ENCODE measurements around the gene OR4A16. TPM values are rescaled to one million over a fixed set of nuclear protein-coding genes. Genes with fewer than 3 reads are reported as not detected.

Gene OR4A16
- total RNA-seq, result not detected

DNA sequence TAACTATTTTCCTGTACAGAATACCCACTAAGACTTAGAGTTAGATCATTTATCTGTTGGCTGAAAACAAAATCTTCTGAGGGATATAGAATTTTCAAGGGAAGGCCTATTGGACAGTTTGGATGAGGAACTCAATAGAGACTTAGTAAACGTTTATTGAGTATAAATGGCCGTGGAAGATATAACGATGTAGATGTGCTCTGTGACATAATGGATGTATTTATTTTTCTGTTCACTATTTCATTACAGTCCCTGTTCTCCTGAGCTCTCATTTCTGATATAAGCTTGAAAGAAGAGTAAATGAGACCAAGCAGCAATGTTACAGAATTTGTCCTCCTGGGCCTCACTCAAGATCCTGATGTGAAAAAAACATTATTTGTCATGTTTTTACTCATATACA, at the start of gene OR4A16:
Gene OR4A16 (plus strand): TSS at position 301 of the 400 bp plus-strand sequence. CDS start 0 bp downstream, at position 301.
- H3K9me3 ChIP-seq, result no peaks in the 10 kb centered on the region
- TF ChIP-seq POLR2A (IDR thresholded peaks at IDR 0.05), result no peak
- TF ChIP-seq POLR2AphosphoS5 (IDR thresholded peaks at IDR 0.05), result no peak
- TF ChIP-seq CTCF (IDR thresholded peaks at IDR 0.05), result no peak
- WGBS, result 81% methylated on average over 3 of the region's 3 CpGs
- no peaks in the 10 kb centered on the region for H3K36me3 ChIP-seq
- H3K27ac ChIP-seq, result no peak within 1 kb of the TSS
- H3K4me3 ChIP-seq, result no peak within 1 kb of the TSS
- no peaks in the 10 kb centered on the region for H3K27me3 ChIP-seq (replicated peaks; ENCODE audit: insufficient read depth)
- intact Hi-C loops (cut with DNase I), result no loop called here
- no peak for DNase-seq (ENCODE audit: low spot score)
- H3K4me1 ChIP-seq (replicated peaks), result no peaks in the 10 kb centered on the region

DNA sequence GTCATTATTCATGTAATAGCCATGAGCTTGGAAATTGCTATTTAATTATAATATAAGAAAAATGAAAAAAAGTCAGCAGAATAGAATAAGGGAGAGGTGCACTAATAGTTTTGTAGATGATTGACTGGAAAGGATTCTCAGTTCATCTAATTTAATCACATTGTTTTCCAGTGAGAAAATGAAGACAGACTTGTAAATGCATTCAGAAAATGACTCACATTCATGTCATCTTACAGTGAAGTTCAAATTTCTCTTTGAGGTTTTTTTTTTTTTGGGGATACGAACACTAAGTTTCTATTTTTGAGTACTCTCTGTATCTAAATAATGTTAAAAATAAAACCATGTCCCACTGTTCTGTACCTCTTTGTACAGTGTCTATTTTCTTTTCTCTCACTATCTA, 18.5 kb upstream of the OR4A16 start:
- intact Hi-C loops (cut with DNase I), result no loop called here
- WGBS, result 77% methylated on average over 1 of the region's 1 CpG
- Histone ChIP-seq H3K27me3 (replicated peaks; ENCODE audit: insufficient read depth) (no peaks in the 10 kb centered on the region), H3K9me3 (no peaks in the 10 kb centered on the region), H3K4me3 (no peak overlapping the region), H3K4me1 (replicated peaks) (no peaks in the 10 kb centered on the region), H3K36me3 (no peaks in the 10 kb centered on the region), H3K27ac (no peak overlapping the region)
- no peak for TF ChIP-seq CTCF (IDR thresholded peaks at IDR 0.05)
- no peak for TF ChIP-seq POLR2AphosphoS5 (IDR thresholded peaks at IDR 0.05)
- TF ChIP-seq POLR2A (IDR thresholded peaks at IDR 0.05), result no peak
- no peak for DNase-seq (ENCODE audit: low spot score)

DNA sequence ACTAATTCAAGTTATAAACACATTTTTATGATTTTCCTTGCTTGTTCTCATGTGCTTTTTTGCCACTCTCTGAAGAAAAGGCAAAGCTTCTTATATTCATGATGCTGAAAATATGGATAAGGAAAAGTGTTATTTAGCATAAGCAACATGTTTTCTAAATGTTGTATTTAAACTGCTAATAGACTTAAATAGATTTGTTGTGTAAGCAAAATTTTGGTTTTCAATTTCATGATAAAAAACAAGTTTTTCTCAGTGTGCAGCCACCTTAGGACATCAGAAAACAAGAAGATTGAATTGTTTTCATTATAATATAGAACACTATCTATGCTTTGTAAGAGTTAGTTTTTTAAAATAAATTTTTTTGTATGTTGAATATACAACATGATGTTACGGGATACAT, 2.3 kb downstream of the OR4A16 start:
- no peaks in the 10 kb centered on the region for H3K27me3 ChIP-seq (replicated peaks; ENCODE audit: insufficient read depth)
- WGBS, result 88% methylated on average over 1 of the region's 1 CpG
- TF ChIP-seq POLR2AphosphoS5 (IDR thresholded peaks at IDR 0.05), result no peak
- TF ChIP-seq CTCF (IDR thresholded peaks at IDR 0.05), result no peak
- no peak for TF ChIP-seq POLR2A (IDR thresholded peaks at IDR 0.05)
- no peak overlapping the region for H3K27ac ChIP-seq
- no peak overlapping the region for H3K4me3 ChIP-seq
- DNase-seq (ENCODE audit: low spot score), result no peak
- no peaks in the 10 kb centered on the region for H3K36me3 ChIP-seq
- H3K9me3 ChIP-seq, result no peaks in the 10 kb centered on the region
- no peaks in the 10 kb centered on the region for H3K4me1 ChIP-seq (replicated peaks)
- intact Hi-C loops (cut with DNase I), result no loop called here

DNA sequence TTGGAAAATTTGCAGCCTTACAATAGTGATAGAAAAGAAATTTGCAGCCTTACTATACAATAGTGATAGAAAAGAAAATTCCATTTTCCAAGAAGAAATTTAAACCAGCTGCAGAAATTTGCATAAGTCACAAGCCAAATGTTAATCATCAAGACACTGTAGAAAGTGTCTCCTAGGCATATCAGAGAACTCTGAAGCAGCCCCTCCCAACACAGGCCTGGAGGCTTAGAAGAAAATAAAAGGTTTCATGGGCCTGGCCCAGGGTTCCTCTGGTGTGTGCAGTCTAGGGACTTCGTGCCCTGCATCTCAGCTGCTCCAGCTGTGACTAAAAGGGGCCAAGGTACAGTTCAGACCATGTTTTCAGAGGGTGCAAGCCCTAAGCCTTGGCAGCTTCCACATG, 6.0 kb downstream of the OR4A16 start:
- H3K9me3 ChIP-seq, result no peaks in the 10 kb centered on the region
- no peak overlapping the region for H3K27ac ChIP-seq
- H3K4me3 ChIP-seq, result no peak overlapping the region
- TF ChIP-seq POLR2A (IDR thresholded peaks at IDR 0.05) (no peak), POLR2AphosphoS5 (IDR thresholded peaks at IDR 0.05) (no peak), CTCF (IDR thresholded peaks at IDR 0.05) (no peak)
- WGBS, result 4% methylated on average over 1 of the region's 1 CpG
- H3K36me3 ChIP-seq, result no peaks in the 10 kb centered on the region
- DNase-seq (ENCODE audit: low spot score), result no peak
- H3K27me3 ChIP-seq (replicated peaks; ENCODE audit: insufficient read depth), result no peaks in the 10 kb centered on the region
- H3K4me1 ChIP-seq (replicated peaks), result no peaks in the 10 kb centered on the region
- intact Hi-C loops (cut with DNase I), result no loop called here

- intact Hi-C loops (cut with DNase I), result no loop called here
- no peaks in the 10 kb centered on the region for H3K9me3 ChIP-seq
- H3K4me1 ChIP-seq (replicated peaks), result no peaks in the 10 kb centered on the region
- WGBS, result 5% methylated on average over 1 of the region's 1 CpG
- no peaks in the 10 kb centered on the region for H3K36me3 ChIP-seq
- H3K4me3 ChIP-seq, result no peak overlapping the region
- DNase-seq (ENCODE audit: low spot score), result no peak
- no peaks in the 10 kb centered on the region for H3K27me3 ChIP-seq (replicated peaks; ENCODE audit: insufficient read depth)
- no peak overlapping the region for H3K27ac ChIP-seq
- TF ChIP-seq CTCF (IDR thresholded peaks at IDR 0.05), result no peak
Measured at GRCh38 chr11:55357560-55358184, 14.7 kb downstream of the OR4A16 start.
